HG03280 (cell line): ENCODE results near the gene PEX26.
"Not testable (repeated sequence)": the region's sequence is repeated elsewhere in the genome, so short reads cannot be mapped to it uniquely, and the experiment has no call there.

ENCODE experiments used
- ATAC-seq: cut with Tn5 transposase; IDR thresholded peaks from one replicate; pipeline ENCODE4 v1.9.1; 2021; ENCODE audit warnings: mild to moderate bottlenecking, moderate library complexity; ENCODE audit not compliant: unreplicated experiment

PEX26 gene

GRCh38 chr22:18070556-18071306 is 7.1 kb upstream of the PEX26 start:
- no peak for ATAC-seq

- ATAC-seq, result not testable (repeated sequence)
Measured at GRCh38 chr22:18071307-18071967, 6.4 kb upstream of the PEX26 start.

GRCh38 chr22:18071968-18072310 is 5.9 kb upstream of the PEX26 start:
- ATAC-seq, result no peak

- ATAC-seq, result no peak
Measured at GRCh38 chr22:18073467-18073866, 4.3 kb upstream of the PEX26 start.

GRCh38 chr22:18073927-18074326 is 3.9 kb upstream of the PEX26 start:
- not testable (repeated sequence) for ATAC-seq

- no peak for ATAC-seq
Measured at GRCh38 chr22:18075101-18075719, 2.6 kb upstream of the PEX26 start.

- no peak for ATAC-seq
Measured at GRCh38 chr22:18075720-18076497, 1.9 kb upstream of the PEX26 start.

- ATAC-seq, result no peak
Measured at GRCh38 chr22:18077087-18077638, 627 bp upstream of the PEX26 start.

- ATAC-seq, result no peak
Measured at GRCh38 chr22:18078329-18079041, 695 bp downstream of the PEX26 start.

- ATAC-seq, result no peak
Measured at GRCh38 chr22:18079706-18080233, 2.0 kb downstream of the PEX26 start.

- no peak for ATAC-seq
Measured at GRCh38 chr22:18081416-18081815, 3.6 kb downstream of the PEX26 start.

GRCh38 chr22:18082467-18082866 is 4.7 kb downstream of the PEX26 start:
- no peak for ATAC-seq

- ATAC-seq, result no peak
Measured at GRCh38 chr22:18083406-18083805, 5.6 kb downstream of the PEX26 start.

- ATAC-seq, result no peak
Measured at GRCh38 chr22:18085188-18085587, 7.4 kb downstream of the PEX26 start.

- no peak for ATAC-seq
Measured at GRCh38 chr22:18087350-18087855, 9.6 kb downstream of the PEX26 start.

- ATAC-seq, result no peak
Measured at GRCh38 chr22:18088825-18089568, 11.2 kb downstream of the PEX26 start.

GRCh38 chr22:18090286-18090685 is 12.5 kb downstream of the PEX26 start:
- no peak for ATAC-seq

- no peak for ATAC-seq
Measured at GRCh38 chr22:18091478-18091877, 13.7 kb downstream of the PEX26 start.

- no peak for ATAC-seq
Measured at GRCh38 chr22:18091916-18092526, 14.2 kb downstream of the PEX26 start.
